Tibial artery (tissue), 4 donors: ENCODE data around the gene DMWD.

ENCODE experiments used
- DNase-seq, 2 donors: peaks; one replicate each; pipeline ENCODE4 v3.0.0-alpha.2; 2019
- H3K27ac ChIP-seq, 2 donors: fragments of 200-600 bp; sonication (generic) in 1 of 2; 1 replicate in 1 of 2; 2 replicates in 1 of 2; pipeline ENCODE4 v1.5.1; 2018 to 2019; ENCODE audit warnings: mild to moderate bottlenecking in 1 of 2
- H3K27me3 ChIP-seq, 2 donors: fragments of 200-600 bp; sonication (generic) in 1 of 2; one replicate each; pipeline versions ENCODE4 v1.5.1 to v1.6.0; 2016 to 2019
- H3K36me3 ChIP-seq, 3 donors: fragments of 200-600 bp; sonication (generic) in 2 of 3; one replicate each; pipeline ENCODE4 v1.5.1; 2016 to 2019; ENCODE audit warnings: mild to moderate bottlenecking in 2 of 3
- H3K4me1 ChIP-seq, 4 donors: fragments of 200-600 bp; sonication (generic) in 2 of 4; 1 replicate in 3 of 4; 2 replicates in 1 of 4; pipeline ENCODE4 v1.5.1; 2016 to 2019
- H3K4me3 ChIP-seq, 2 donors: fragments of 200-600 bp; sonication (generic) in 1 of 2; 1 replicate in 1 of 2; 2 replicates in 1 of 2; pipeline ENCODE4 v1.5.1; 2018 to 2019; ENCODE audit warnings: mild to moderate bottlenecking in 2 of 2
- H3K9me3 ChIP-seq, 3 donors: fragments of 200-600 bp; sonication (generic) in 1 of 3; one replicate each; pipeline ENCODE4 v1.5.1; 2016 to 2019
- CTCF ChIP-seq, 2 experiments: fragments of 200-600 bp in 1 of 2; fragments of 450-650 bp in 1 of 2; IDR thresholded peaks; one replicate each; pipeline ENCODE4 v1.5.1; 2017 to 2019; ENCODE audit warnings: antibody characterized with exemption in 2 of 2, mild to moderate bottlenecking in 1 of 2, moderate library complexity in 1 of 2
- intact Hi-C: fragments of 100-400 bp; cut with DNase I; formaldehyde crosslinking; loops from one replicate; pipeline ENCODE4 v1.15.0; 2023; ENCODE audit warnings: low total_unique reads

DMWD gene

GRCh38 chr19:45780448-45781213 lies 12.0 kb downstream of the DMWD start:
- DNase-seq, result peak in 1 of 2 donors; percentile 78

GRCh38 chr19:45780146-45780447 lies 12.5 kb downstream of the DMWD start:
- no peak for TF ChIP-seq CTCF (IDR thresholded peaks at IDR 0.05)
- no peaks in the 10 kb centered on the region for H3K9me3 ChIP-seq
- DNase-seq, result no peak
- H3K27ac ChIP-seq, result peak overlapping the region; percentile 92 to 94
- intact Hi-C loops, result no loop called here
- H3K27me3 ChIP-seq, result no peaks in the 10 kb centered on the region
- peaks cover 30 to 40% (median 31%) of the 10 kb centered on the region in 3 donors for H3K36me3 ChIP-seq
- peaks cover 8 to 72% (median 44%) of the 10 kb centered on the region in 4 donors for H3K4me1 ChIP-seq
- H3K4me3 ChIP-seq, result peak overlapping the region; percentile 76 to 86

More at GRCh38 chr19:45780448-45781213, 12.0 kb downstream of the DMWD start:
- Histone ChIP-seq H3K27me3 (no peaks in the 10 kb centered on the region), H3K27ac (peak overlapping the region; percentile 92 to 94), H3K4me3 (peak overlapping the region; percentile 76 to 86), H3K4me1 (peaks cover 8 to 78% (median 49%) of the 10 kb centered on the region in 4 donors), H3K9me3 (no peaks in the 10 kb centered on the region), H3K36me3 (peaks cover 33 to 45% (median 33%) of the 10 kb centered on the region in 3 donors)
- intact Hi-C loops, result no loop called here
- no peak for TF ChIP-seq CTCF (IDR thresholded peaks at IDR 0.05)

DNA sequence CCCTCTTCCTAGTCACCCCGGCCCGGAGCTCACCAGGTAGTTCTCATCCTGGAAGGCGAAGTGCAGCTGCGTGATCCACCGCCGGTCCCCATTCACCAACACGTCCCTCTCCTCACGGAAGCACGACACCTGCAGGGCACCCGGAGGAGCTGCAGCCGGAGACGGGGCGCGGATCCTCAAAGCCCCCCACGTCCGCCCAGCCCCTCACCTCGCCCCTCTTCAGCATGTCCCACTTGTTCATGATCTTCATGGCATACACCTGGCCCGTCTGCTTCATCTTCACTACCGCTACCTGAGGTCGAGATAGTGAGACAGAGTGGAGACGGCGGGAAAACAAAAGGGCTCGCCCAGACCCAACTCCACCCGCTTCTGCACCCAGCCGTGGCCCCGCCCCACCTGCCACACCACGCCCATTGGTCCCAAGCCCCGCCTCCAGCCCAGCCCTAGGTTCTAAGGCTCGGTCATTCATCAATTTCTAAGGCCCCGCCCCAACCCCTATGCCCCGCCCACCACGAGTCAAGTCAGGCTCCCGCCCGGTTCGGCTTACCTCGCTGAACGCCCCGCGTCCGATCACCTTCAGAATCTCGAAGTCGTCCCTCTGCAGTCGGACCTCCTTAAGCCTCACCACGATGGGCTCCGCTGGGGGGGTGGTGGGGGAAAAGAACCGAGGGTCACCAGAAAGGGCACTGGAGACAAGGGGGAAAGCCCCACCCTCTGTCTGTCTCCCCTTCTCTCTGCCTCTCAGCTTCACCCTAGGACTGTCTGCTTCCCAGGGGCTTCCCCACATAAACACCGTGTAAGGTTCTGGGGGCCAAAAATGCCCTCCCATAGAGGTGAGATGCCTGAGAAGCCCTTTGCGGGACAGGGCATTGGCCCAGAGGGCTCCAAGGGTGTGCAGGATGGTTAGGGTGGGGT lies 13.2 kb downstream of the DMWD start:
- intact Hi-C loops, result no loop called here
- Histone ChIP-seq H3K9me3 (no peaks in the 10 kb centered on the region), H3K4me3 (peak overlapping the region; percentile 76 to 86), H3K27me3 (no peaks in the 10 kb centered on the region), H3K27ac (peak overlapping the region; percentile 92 to 94), H3K36me3 (peaks cover 35 to 40% (median 36%) of the 10 kb centered on the region in 3 donors), H3K4me1 (peaks cover 8 to 66% (median 38%) of the 10 kb centered on the region in 4 donors)
- peak; percentile 54 for TF ChIP-seq CTCF (IDR thresholded peaks at IDR 0.05)
- peak; percentile 86 to 95 for DNase-seq

DNA sequence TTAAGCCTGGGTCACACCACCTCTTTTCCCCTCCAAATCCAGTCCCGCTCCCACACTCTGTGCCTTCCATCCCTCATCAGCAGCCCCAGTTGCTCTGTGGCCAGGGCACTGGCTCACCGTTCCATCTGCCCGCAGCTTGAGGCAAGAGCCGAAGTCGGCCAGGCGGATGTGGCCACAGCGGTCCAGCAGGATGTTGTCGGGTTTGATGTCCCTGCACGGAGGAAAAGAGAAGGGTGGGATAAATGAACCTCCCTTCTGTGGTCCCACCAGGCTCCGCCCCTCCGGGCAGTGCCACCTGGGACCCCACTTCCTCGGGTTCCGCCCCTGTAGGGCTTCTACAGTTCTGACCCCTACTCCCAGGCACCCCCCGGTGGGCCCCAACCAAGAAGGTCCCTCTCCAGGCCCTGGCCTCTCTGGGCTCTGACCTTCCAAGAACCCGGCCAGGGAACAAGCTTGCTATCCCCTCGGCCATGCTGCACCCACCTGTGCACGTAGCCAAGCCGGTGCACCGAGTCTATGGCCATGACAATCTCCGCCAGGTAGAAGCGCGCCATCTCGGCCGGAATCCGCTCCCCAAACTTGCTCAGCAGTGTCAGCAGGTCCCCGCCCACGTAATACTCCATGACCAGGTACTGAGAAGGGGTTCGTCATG lies 14.5 kb downstream of the DMWD start:
- Histone ChIP-seq H3K27ac (peak overlapping the region; percentile 92 to 94), H3K27me3 (no peaks in the 10 kb centered on the region)

More for the DNA sequence above, 14.5 kb downstream of the DMWD start:
- Histone ChIP-seq H3K36me3 (peaks cover 37 to 46% (median 37%) of the 10 kb centered on the region in 3 donors), H3K9me3 (no peaks in the 10 kb centered on the region), H3K4me1 (peaks cover 0 to 53% (median 24%) of the 10 kb centered on the region in 4 donors), H3K4me3 (no peak overlapping the region)
- intact Hi-C loops, result no loop called here
- no peak for TF ChIP-seq CTCF (IDR thresholded peaks at IDR 0.05)
- DNase-seq, result no peak
